Body of pancreas (tissue), 4 donors: ENCODE measurements around the gene TCHP. TPM values are rescaled to one million over a fixed set of nuclear protein-coding genes. Genes with fewer than 3 reads are reported as not detected.

Source experiments
- ATAC-seq: fragments of 150-250 bp; one replicate; pipeline ENCODE4 v1.9.1; 2016
- DNase-seq, 4 donors: peaks; one replicate each; pipeline ENCODE4 v3.0.0-alpha.2; 2019
- H3K27ac ChIP-seq, 4 donors: fragments of 200-600 bp; sonication (generic); 1 replicate in 3 of 4; 2 replicates in 1 of 4; pipeline versions ENCODE4 v1.5.1 to v1.6.1; 2016 to 2019; ENCODE audit warnings: mild to moderate bottlenecking in 1 of 4, mixed read lengths in 1 of 4, moderate library complexity in 1 of 4
- H3K27me3 ChIP-seq, 2 donors: fragments of 200-600 bp; sonication (generic); one replicate each; pipeline ENCODE4 v1.6.0; 2016; ENCODE audit warnings: mild to moderate bottlenecking in 1 of 2
- H3K36me3 ChIP-seq, 2 donors: fragments of 200-600 bp; sonication (generic); replicated peaks in 1 of 2; 2 replicates each; pipeline ENCODE4 v1.5.1; 2016; ENCODE audit warnings: low read depth in 2 of 2; ENCODE audit not compliant: insufficient read depth in 1 of 2
- H3K4me1 ChIP-seq: fragments of 200-600 bp; sonication (generic); one replicate; pipeline ENCODE4 v1.6.0; 2016
- H3K4me3 ChIP-seq, 2 donors: fragments of 200-600 bp; sonication (generic); 1 replicate in 1 of 2; 2 replicates in 1 of 2; pipeline ENCODE4 v1.5.1; 2016 to 2019
- H3K9me3 ChIP-seq, 3 donors: fragments of 200-600 bp; sonication (generic); 1 replicate in 2 of 3; 2 replicates in 1 of 3; pipeline ENCODE4 v1.5.1; 2016
- CTCF ChIP-seq, 7 experiments: fragments of 450-650 bp in 4 of 7; fragments of 200-600 bp in 3 of 7; sonication (generic) in 3 of 7; IDR thresholded peaks; one replicate each; pipeline ENCODE4 v1.5.1; 2016 to 2019; ENCODE audit warnings: antibody characterized with exemption in 7 of 7
- POLR2A ChIP-seq, 3 donors: fragments of 450-650 bp; IDR thresholded peaks; one replicate each; pipeline ENCODE4 v1.6.1; 2016; ENCODE audit warnings: antibody characterized with exemption in 3 of 3, mild to moderate bottlenecking in 2 of 3
- whole genome bisulfite sequencing, 2 donors: methylation state at CpG; one replicate each; pipeline ENCODE4 v1.1.5; 2017; 5-methylcytosine and 5-hydroxymethylcytosine counted together
- intact Hi-C: fragments of 100-400 bp; cut with DNase I; formaldehyde crosslinking; loops from one replicate; pipeline ENCODE4 v1.15.1; 2023
- total RNA-seq, 2 donors: library from RNA; depleted of rRNA; stranded (reverse); fragments of >200 nt; gene quantifications; one replicate each; pipeline ENCODE4 v1.1.0, GENCODE V29; 2016

The TCHP gene
- total RNA-seq, 2 donors from 2014 or later: 29.3 to 72.2 TPM

GRCh38 chr12:109946913-109947312 lies 46.8 kb downstream of the TCHP start:
- no peak for TF ChIP-seq POLR2A (IDR thresholded peaks at IDR 0.05)
- no peak for TF ChIP-seq CTCF (IDR thresholded peaks at IDR 0.05)
- no peaks in the 10 kb centered on the region for H3K9me3 ChIP-seq
- H3K4me3 ChIP-seq: no peak overlapping the region
- WGBS, 2 donors: 90 to 92% methylated on average over 9 of the region's 9 CpGs
- intact Hi-C loops: no loop called here
- ATAC-seq (no peak), DNase-seq (no peak)
- no peaks in the 10 kb centered on the region for H3K27me3 ChIP-seq
- peak overlapping the region; percentile 55 to 88 (median 78) for H3K27ac ChIP-seq
- peaks cover 58% of the 10 kb centered on the region for H3K4me1 ChIP-seq
- peaks cover 0 to 1% of the 10 kb centered on the region in 2 donors for H3K36me3 ChIP-seq

- TF ChIP-seq POLR2A (IDR thresholded peaks at IDR 0.05): no peak
- TF ChIP-seq CTCF (IDR thresholded peaks at IDR 0.05): no peak
- intact Hi-C loops: no loop called here
- DNase-seq (no peak), ATAC-seq (no peak)
- H3K4me3 ChIP-seq: no peak overlapping the region
- WGBS, 2 donors: 40 to 41% methylated on average over 3 of the region's 3 CpGs
- peak overlapping the region; percentile 55 to 88 (median 78) for H3K27ac ChIP-seq
- no peaks in the 10 kb centered on the region for H3K9me3 ChIP-seq
- peaks cover 64% of the 10 kb centered on the region for H3K4me1 ChIP-seq
- peaks cover 0 to 2% of the 10 kb centered on the region in 2 donors for H3K36me3 ChIP-seq
- H3K27me3 ChIP-seq: no peaks in the 10 kb centered on the region
These were observed 47.4 kb downstream of the TCHP start for GRCh38 chr12:109947521-109947920.

- WGBS, 2 donors: 37 to 38% methylated on average over 4 of the region's 4 CpGs
- Histone ChIP-seq H3K27ac (peak overlapping the region; percentile 70 to 88 (median 78)), H3K36me3 (peaks cover 0 to 6% of the 10 kb centered on the region in 2 donors), H3K27me3 (no peaks in the 10 kb centered on the region), H3K9me3 (no peaks in the 10 kb centered on the region), H3K4me1 (peaks cover 73% of the 10 kb centered on the region), H3K4me3 (no peak overlapping the region)
- no peak for TF ChIP-seq CTCF (IDR thresholded peaks at IDR 0.05)
- no peak for TF ChIP-seq POLR2A (IDR thresholded peaks at IDR 0.05)
- DNase-seq: no peak
- intact Hi-C loops: no loop called here
- no peak for ATAC-seq
These were observed 48.3 kb downstream of the TCHP start for GRCh38 chr12:109948368-109948767.

- H3K4me1 ChIP-seq: peaks cover 80% of the 10 kb centered on the region
- WGBS, 2 donors: 22 to 26% methylated on average over 1 of the region's 1 CpG
These were observed 49.0 kb downstream of the TCHP start for GRCh38 chr12:109949089-109949488.

More at GRCh38 chr12:109949089-109949488, 49.0 kb downstream of the TCHP start:
- DNase-seq (peak; percentile 85 to 92 (median 88)), ATAC-seq (peak; percentile 80)
- Histone ChIP-seq H3K27me3 (no peaks in the 10 kb centered on the region), H3K27ac (peak overlapping the region; percentile 70 to 88 (median 78)), H3K36me3 (peaks cover 0 to 6% of the 10 kb centered on the region in 2 donors), H3K9me3 (no peaks in the 10 kb centered on the region), H3K4me3 (no peak overlapping the region)
- intact Hi-C loops: no loop called here
- peak in 1 of 7 experiments; percentile 8 for TF ChIP-seq CTCF (IDR thresholded peaks at IDR 0.05)
- no peak for TF ChIP-seq POLR2A (IDR thresholded peaks at IDR 0.05)
